Measurements from ENCODE around the gene MT1A. TPM values are rescaled to one million over a fixed set of nuclear protein-coding genes. Genes with fewer than 3 reads are reported as not detected.
A peak's percentile ranks its signal among the peaks of the same experiment; 100 is the strongest.

Gene MT1A
- total RNA-seq, 1 donor from 2014 or later: not detected

DNA sequence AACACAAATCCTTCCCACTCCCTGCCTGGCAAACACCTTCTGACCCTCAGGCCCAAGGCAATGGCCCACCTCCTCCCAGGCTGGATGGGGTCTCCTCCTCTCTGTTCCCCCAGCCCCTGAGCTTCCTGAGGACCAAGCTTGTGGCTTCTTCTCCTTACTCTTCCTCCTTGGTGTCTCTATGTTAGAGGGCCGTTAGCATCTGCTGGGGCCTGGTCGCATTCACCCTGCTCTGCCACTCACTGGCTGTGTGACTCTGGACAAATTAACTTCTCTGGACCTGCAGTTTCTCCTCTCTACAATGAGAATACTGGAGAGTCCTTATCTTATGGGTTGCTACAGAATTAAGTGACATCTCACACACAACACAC, 30.8 kb upstream of the MT1A start:
- Mint-ChIP-seq H3K27me3 (ENCODE audit: low read depth) (peaks cover 38% of the 10 kb centered on the region), H3K9me3 (no peaks in the 10 kb centered on the region), H3K27ac (ENCODE audit: unreplicated experiment) (no peak overlapping the region), H3K36me3 (ENCODE audit: low read depth) (no peaks in the 10 kb centered on the region), H3K4me1 (peaks cover 42% of the 10 kb centered on the region), H3K4me3 (no peak overlapping the region)
- DNase-seq (ENCODE audit: low read depth, low spot score): no peak
- TF ChIP-seq, protein P1, sequence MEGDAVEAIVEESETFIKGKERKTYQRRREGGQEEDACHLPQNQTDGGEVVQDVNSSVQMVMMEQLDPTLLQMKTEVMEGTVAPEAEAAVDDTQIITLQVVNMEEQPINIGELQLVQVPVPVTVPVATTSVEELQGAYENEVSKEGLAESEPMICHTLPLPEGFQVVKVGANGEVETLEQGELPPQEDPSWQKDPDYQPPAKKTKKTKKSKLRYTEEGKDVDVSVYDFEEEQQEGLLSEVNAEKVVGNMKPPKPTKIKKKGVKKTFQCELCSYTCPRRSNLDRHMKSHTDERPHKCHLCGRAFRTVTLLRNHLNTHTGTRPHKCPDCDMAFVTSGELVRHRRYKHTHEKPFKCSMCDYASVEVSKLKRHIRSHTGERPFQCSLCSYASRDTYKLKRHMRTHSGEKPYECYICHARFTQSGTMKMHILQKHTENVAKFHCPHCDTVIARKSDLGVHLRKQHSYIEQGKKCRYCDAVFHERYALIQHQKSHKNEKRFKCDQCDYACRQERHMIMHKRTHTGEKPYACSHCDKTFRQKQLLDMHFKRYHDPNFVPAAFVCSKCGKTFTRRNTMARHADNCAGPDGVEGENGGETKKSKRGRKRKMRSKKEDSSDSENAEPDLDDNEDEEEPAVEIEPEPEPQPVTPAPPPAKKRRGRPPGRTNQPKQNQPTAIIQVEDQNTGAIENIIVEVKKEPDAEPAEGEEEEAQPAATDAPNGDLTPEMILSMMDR (conservative IDR thresholded peaks at IDR 0.05): no peak

DNA sequence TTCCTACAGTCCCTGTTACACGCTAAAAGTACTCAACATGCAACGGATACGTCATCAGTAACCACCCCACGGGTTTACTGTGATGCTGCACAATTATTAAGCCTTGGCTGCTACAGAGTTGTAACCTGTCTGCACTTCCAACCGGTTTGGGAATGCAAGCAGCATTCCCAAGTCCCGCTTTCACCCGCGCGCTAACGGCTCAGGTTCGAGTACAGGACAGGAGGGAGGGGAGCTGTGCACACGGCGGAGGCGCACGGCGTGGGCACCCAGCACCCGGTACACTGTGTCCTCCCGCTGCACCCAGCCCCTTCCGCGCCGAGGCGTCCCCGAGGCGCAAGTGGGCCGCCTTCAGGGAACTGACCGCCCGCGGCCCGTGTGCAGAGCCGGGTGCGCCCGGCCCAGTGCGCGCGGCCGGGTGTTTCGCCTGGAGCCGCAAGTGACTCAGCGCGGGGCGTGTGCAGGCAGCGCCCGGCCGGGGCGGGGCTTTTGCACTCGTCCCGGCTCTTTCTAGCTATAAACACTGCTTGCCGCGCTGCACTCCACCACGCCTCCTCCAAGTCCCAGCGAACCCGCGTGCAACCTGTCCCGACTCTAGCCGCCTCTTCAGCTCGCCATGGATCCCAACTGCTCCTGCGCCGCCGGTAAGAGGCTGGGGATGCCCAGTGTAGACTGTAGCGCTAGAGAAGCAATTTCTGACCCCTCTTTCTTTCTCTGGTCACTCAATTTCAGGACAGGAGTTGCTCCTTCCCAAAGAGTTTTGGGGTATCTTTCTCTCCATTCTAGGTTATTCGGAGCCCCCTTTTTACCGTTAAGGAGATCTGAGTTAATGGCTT, 30.2 kb upstream of the MT1A start, which contains the start of gene MT2A:
MT2A (plus strand) TSS at position 542 of the 833 bp plus-strand sequence; CDS start at position 614, 72 bp downstream.
- no peaks in the 10 kb centered on the region for H3K36me3 Mint-ChIP-seq (ENCODE audit: low read depth)
- DNase-seq (ENCODE audit: low read depth, low spot score): peak; percentile 70

DNA sequence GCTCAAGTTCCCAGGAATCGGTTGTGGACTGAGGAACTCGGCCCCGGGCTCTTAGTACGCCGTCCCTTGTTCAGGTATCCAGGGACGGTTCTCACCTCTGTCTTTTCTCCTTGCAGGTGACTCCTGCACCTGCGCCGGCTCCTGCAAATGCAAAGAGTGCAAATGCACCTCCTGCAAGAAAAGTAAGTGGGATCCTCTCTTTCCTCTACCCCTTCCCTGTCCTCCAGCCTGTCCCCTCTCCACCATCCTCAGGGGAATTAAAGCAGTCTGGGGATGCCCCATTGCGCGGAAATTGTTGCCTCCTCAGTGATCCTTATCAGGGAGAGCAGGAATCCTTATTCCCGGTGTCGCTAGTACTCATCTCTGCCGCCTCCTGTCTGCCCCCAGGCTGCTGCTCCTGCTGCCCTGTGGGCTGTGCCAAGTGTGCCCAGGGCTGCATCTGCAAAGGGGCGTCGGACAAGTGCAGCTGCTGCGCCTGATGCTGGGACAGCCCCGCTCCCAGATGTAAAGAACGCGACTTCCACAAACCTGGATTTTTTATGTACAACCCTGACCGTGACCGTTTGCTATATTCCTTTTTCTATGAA, 29.5 kb upstream of the MT1A start:
- Mint-ChIP-seq H3K27ac (ENCODE audit: unreplicated experiment) (no peak overlapping the region), H3K36me3 (ENCODE audit: low read depth) (no peaks in the 10 kb centered on the region), H3K4me3 (peak overlapping the region; percentile 82), H3K4me1 (peaks cover 42% of the 10 kb centered on the region), H3K27me3 (ENCODE audit: low read depth) (peaks cover 42% of the 10 kb centered on the region), H3K9me3 (no peaks in the 10 kb centered on the region)
- TF ChIP-seq, protein P1 (conservative IDR thresholded peaks at IDR 0.05): no peak
- no peak for DNase-seq (ENCODE audit: low read depth, low spot score)

More for the DNA sequence above, 30.2 kb upstream of the MT1A start, which contains the start of gene MT2A:
- peaks cover 42% of the 10 kb centered on the region for H3K4me1 Mint-ChIP-seq
- no peaks in the 10 kb centered on the region for H3K9me3 Mint-ChIP-seq
- peak within 1 kb of the TSS; percentile 82 for H3K4me3 Mint-ChIP-seq
- TF ChIP-seq, protein P1 (conservative IDR thresholded peaks at IDR 0.05): no peak
- H3K27me3 Mint-ChIP-seq (ENCODE audit: low read depth): peaks cover 38% of the 10 kb centered on the region
- H3K27ac Mint-ChIP-seq (ENCODE audit: unreplicated experiment): no peak within 1 kb of the TSS

DNA sequence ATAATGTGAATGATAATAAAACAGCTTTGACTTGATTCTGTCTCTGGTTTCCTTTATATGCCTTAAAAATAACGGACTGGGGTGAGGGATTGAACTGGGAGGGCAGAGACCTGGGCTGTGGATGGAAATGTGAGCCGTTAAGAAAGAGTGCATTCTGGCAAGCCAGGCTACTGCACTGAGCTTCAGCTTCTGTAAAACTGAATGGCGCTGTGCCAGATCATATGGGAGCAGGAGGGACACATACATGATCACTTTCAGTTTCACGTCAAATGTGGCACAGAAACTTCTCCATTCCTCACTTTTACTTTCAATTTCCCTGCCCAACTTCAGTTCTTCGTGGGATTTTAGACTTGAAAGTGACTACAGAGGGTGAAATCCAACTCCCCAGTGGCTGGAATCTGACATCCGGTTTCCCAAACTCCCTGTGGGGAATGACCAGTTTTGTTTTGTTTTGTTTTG, 29.0 kb upstream of the MT1A start:
- Mint-ChIP-seq H3K27ac (ENCODE audit: unreplicated experiment) (no peak overlapping the region), H3K4me1 (peaks cover 42% of the 10 kb centered on the region), H3K36me3 (ENCODE audit: low read depth) (no peaks in the 10 kb centered on the region), H3K27me3 (ENCODE audit: low read depth) (peaks cover 46% of the 10 kb centered on the region), H3K9me3 (no peaks in the 10 kb centered on the region), H3K4me3 (peak overlapping the region; percentile 82)
- no peak for DNase-seq (ENCODE audit: low read depth, low spot score)
- TF ChIP-seq, protein P1 (conservative IDR thresholded peaks at IDR 0.05): no peak

DNA sequence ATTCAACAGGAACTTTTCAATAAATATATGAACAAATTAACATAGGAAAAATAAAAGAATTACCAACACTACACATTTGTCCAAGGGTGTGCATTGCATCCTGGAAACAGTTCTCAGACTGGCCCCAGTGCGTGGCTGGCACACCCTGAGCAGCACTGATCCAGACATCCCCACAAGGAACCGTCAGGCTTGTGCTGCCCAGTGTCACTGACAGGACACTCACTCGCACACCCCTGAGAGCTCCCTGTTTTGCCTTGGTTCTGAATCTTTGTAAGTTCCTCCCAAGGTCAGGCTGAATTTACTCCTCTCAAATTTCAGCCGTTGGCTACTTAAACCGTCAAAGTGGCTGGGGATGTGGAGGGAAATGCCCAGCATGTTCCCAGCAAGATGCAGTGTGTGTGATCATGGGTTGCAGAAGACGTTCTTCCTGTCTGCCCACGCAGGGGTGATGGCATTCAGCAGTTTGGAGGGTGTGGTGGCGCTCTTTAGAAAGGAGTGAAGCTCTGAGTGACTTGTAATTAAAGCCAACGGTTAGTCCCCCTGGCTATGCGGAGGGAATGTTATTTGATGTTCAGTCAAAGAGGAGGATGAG, 28.4 kb upstream of the MT1A start:
- Mint-ChIP-seq H3K36me3 (ENCODE audit: low read depth) (no peaks in the 10 kb centered on the region), H3K4me1 (peaks cover 42% of the 10 kb centered on the region), H3K9me3 (no peaks in the 10 kb centered on the region), H3K27ac (ENCODE audit: unreplicated experiment) (no peak overlapping the region), H3K27me3 (ENCODE audit: low read depth) (peaks cover 50% of the 10 kb centered on the region), H3K4me3 (peak overlapping the region; percentile 82)
- no peak for DNase-seq (ENCODE audit: low read depth, low spot score)
- TF ChIP-seq, protein P1 (conservative IDR thresholded peaks at IDR 0.05): no peak
